Measurements from ENCODE around the gene SRGAP3. TPM values are rescaled to one million over a fixed set of nuclear protein-coding genes. Genes with fewer than 3 reads are reported as not detected.

The SRGAP3 gene
- total RNA-seq, 1 experiment from 2014 or later: 17.9 TPM

DNA sequence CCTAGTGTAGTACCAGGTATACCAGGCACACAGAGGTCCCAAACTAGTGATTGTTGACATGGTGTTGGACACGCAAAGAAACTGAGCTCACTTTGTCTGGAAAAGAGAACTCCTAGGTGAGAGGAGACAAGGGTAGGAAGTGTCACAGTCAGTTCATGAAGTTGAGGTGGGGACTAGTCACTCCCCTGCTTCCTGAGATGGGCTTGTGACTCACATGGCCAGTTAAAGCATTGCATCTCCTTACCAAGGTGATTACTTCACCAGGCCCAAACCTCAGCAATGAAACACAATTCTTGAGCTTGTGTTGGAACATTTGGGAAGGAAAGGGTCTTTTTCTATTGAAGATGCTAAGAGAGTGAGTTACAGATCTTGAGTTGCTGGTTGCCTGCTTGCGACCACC, 236.9 kb downstream of the SRGAP3 start:
- ATAC-seq (no peak), DNase-seq (ENCODE audit: low spot score) (no peak)
- TF ChIP-seq CREB1 (CRISPR knock-in tag; IDR thresholded peaks at IDR 0.05): no peak
- TF ChIP-seq ZNF232 (CRISPR knock-in tag; IDR thresholded peaks at IDR 0.05): no peak
- TF ChIP-seq, protein P1, sequence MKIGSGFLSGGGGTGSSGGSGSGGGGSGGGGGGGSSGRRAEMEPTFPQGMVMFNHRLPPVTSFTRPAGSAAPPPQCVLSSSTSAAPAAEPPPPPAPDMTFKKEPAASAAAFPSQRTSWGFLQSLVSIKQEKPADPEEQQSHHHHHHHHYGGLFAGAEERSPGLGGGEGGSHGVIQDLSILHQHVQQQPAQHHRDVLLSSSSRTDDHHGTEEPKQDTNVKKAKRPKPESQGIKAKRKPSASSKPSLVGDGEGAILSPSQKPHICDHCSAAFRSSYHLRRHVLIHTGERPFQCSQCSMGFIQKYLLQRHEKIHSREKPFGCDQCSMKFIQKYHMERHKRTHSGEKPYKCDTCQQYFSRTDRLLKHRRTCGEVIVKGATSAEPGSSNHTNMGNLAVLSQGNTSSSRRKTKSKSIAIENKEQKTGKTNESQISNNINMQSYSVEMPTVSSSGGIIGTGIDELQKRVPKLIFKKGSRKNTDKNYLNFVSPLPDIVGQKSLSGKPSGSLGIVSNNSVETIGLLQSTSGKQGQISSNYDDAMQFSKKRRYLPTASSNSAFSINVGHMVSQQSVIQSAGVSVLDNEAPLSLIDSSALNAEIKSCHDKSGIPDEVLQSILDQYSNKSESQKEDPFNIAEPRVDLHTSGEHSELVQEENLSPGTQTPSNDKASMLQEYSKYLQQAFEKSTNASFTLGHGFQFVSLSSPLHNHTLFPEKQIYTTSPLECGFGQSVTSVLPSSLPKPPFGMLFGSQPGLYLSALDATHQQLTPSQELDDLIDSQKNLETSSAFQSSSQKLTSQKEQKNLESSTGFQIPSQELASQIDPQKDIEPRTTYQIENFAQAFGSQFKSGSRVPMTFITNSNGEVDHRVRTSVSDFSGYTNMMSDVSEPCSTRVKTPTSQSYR (CRISPR knock-in tag; IDR thresholded peaks at IDR 0.05): no peak
- TF ChIP-seq, protein P2, sequence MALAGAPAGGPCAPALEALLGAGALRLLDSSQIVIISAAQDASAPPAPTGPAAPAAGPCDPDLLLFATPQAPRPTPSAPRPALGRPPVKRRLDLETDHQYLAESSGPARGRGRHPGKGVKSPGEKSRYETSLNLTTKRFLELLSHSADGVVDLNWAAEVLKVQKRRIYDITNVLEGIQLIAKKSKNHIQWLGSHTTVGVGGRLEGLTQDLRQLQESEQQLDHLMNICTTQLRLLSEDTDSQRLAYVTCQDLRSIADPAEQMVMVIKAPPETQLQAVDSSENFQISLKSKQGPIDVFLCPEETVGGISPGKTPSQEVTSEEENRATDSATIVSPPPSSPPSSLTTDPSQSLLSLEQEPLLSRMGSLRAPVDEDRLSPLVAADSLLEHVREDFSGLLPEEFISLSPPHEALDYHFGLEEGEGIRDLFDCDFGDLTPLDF (CRISPR knock-in tag; IDR thresholded peaks at IDR 0.05): no peak
- no peak for TF ChIP-seq GABPB1 (CRISPR knock-in tag; IDR thresholded peaks at IDR 0.05)
- TF ChIP-seq FOXJ3 (CRISPR knock-in tag; IDR thresholded peaks at IDR 0.05; ENCODE audit: borderline replicate concordance): no peak
- TF ChIP-seq, protein P3, sequence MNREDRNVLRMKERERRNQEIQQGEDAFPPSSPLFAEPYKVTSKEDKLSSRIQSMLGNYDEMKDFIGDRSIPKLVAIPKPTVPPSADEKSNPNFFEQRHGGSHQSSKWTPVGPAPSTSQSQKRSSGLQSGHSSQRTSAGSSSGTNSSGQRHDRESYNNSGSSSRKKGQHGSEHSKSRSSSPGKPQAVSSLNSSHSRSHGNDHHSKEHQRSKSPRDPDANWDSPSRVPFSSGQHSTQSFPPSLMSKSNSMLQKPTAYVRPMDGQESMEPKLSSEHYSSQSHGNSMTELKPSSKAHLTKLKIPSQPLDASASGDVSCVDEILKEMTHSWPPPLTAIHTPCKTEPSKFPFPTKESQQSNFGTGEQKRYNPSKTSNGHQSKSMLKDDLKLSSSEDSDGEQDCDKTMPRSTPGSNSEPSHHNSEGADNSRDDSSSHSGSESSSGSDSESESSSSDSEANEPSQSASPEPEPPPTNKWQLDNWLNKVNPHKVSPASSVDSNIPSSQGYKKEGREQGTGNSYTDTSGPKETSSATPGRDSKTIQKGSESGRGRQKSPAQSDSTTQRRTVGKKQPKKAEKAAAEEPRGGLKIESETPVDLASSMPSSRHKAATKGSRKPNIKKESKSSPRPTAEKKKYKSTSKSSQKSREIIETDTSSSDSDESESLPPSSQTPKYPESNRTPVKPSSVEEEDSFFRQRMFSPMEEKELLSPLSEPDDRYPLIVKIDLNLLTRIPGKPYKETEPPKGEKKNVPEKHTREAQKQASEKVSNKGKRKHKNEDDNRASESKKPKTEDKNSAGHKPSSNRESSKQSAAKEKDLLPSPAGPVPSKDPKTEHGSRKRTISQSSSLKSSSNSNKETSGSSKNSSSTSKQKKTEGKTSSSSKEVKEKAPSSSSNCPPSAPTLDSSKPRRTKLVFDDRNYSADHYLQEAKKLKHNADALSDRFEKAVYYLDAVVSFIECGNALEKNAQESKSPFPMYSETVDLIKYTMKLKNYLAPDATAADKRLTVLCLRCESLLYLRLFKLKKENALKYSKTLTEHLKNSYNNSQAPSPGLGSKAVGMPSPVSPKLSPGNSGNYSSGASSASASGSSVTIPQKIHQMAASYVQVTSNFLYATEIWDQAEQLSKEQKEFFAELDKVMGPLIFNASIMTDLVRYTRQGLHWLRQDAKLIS (CRISPR knock-in tag; IDR thresholded peaks at IDR 0.05; ENCODE audit: borderline replicate concordance): no peak
- TF ChIP-seq JUN (CRISPR knock-in tag; IDR thresholded peaks at IDR 0.05): no peak
- no peak for TF ChIP-seq FOXK1 (CRISPR knock-in tag; IDR thresholded peaks at IDR 0.05)
- TF ChIP-seq, protein P4, sequence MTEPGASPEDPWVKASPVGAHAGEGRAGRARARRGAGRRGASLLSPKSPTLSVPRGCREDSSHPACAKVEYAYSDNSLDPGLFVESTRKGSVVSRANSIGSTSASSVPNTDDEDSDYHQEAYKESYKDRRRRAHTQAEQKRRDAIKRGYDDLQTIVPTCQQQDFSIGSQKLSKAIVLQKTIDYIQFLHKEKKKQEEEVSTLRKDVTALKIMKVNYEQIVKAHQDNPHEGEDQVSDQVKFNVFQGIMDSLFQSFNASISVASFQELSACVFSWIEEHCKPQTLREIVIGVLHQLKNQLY (CRISPR knock-in tag; IDR thresholded peaks at IDR 0.05): no peak
- Mint-ChIP-seq H3K4me3 (no peak overlapping the region), H3K36me3 (0 out of 2 replicates have a peak, but pooled peaks cover 7% of the 10 kb centered on the region), H3K27me3 (ENCODE audit: low read depth) (no peaks in the 10 kb centered on the region), H3K27ac (no peak overlapping the region), H3K4me1 (peaks cover 9% of the 10 kb centered on the region), H3K9me3 (peaks cover 10% of the 10 kb centered on the region)
- ChIA-PET POLR2A (no interaction called here), CTCF (interaction anchor here (1.4 to 3.6 kb wide), 2 partner anchors 25 to 99 kb away, joined by 3 to 27 read pairs; no protein-coding TSS in a partner anchor)

DNA sequence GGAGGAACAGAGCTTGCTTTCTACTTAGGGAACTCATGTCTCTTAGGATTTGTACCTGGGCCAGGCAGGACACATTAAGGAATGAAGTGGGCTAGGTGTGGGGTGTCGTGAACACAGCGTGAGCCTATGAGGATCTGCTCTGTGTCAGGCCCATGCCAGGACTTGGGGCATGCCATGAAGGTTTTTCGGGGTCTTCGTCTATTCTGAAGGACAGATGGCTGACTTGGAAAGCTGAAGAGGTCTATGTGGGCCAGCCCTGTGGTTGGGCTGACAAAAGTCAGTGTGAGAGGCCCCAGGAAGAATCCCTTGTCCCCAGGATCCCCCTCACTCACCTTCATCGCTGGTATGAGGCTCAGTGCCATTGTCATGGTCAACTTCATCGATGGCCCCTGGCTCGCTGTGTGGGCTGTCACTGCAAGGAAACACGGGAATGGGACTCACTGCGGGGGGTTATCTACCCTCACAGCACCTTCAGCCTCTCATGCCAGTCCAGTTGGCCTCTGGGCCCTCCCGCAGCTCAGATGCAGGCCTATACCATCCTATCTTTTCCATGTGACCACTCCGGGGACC, 239.4 kb downstream of the SRGAP3 start:
- no peak for ATAC-seq
- ChIA-PET CTCF (interaction anchor here (2.1 to 2.4 kb wide), 2 partner anchors 22 to 23 kb away, joined by 11 to 16 read pairs; no protein-coding TSS in a partner anchor), POLR2A (no interaction called here)
- DNase-seq (ENCODE audit: low spot score): no peak
- H3K4me3 Mint-ChIP-seq: no peak overlapping the region
- peaks cover 10% of the 10 kb centered on the region for H3K9me3 Mint-ChIP-seq
- no peaks in the 10 kb centered on the region for H3K27me3 Mint-ChIP-seq (ENCODE audit: low read depth)
- H3K27ac Mint-ChIP-seq: peak overlapping the region; percentile 47; the same call in 1 of the 2 replicates
- 0 out of 2 replicates have a peak, but pooled peaks cover 7% of the 10 kb centered on the region for H3K36me3 Mint-ChIP-seq
- H3K4me1 Mint-ChIP-seq: peaks cover 9% of the 10 kb centered on the region
- no peak for TF ChIP-seq IRF2 (CRISPR knock-in tag; IDR thresholded peaks at IDR 0.05; ENCODE audit: borderline replicate concordance, low read depth)
- TF ChIP-seq SMAD4 (CRISPR knock-in tag; IDR thresholded peaks at IDR 0.05): no peak
- no peak for TF ChIP-seq FOXJ3 (CRISPR knock-in tag; IDR thresholded peaks at IDR 0.05; ENCODE audit: borderline replicate concordance)
- TF ChIP-seq SP1 (CRISPR knock-in tag; conservative IDR thresholded peaks at IDR 0.05): no peak
- TF ChIP-seq HMGA2 (CRISPR knock-in tag; IDR thresholded peaks at IDR 0.05): no peak
- TF ChIP-seq MXD4 (CRISPR knock-in tag; IDR thresholded peaks at IDR 0.05; ENCODE audit: borderline replicate concordance): no peak
- TF ChIP-seq, protein P5, sequence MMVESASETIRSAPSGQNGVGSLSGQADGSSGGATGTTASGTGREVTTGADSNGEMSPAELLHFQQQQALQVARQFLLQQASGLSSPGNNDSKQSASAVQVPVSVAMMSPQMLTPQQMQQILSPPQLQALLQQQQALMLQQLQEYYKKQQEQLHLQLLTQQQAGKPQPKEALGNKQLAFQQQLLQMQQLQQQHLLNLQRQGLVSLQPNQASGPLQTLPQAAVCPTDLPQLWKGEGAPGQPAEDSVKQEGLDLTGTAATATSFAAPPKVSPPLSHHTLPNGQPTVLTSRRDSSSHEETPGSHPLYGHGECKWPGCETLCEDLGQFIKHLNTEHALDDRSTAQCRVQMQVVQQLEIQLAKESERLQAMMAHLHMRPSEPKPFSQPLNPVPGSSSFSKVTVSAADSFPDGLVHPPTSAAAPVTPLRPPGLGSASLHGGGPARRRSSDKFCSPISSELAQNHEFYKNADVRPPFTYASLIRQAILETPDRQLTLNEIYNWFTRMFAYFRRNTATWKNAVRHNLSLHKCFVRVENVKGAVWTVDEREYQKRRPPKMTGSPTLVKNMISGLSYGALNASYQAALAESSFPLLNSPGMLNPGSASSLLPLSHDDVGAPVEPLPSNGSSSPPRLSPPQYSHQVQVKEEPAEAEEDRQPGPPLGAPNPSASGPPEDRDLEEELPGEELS (CRISPR knock-in tag; IDR thresholded peaks at IDR 0.05): no peak
- TF ChIP-seq FOXK1 (CRISPR knock-in tag; IDR thresholded peaks at IDR 0.05): no peak
- TF ChIP-seq NFE2L1 (CRISPR knock-in tag; IDR thresholded peaks at IDR 0.05): no peak
- no peak for TF ChIP-seq GABPB1 (CRISPR knock-in tag; IDR thresholded peaks at IDR 0.05)
- no peak for TF ChIP-seq ZNF121 (CRISPR knock-in tag; IDR thresholded peaks at IDR 0.05)
- no peak for TF ChIP-seq KAT7 (CRISPR knock-in tag; IDR thresholded peaks at IDR 0.05; ENCODE audit: borderline replicate concordance)
- no peak for TF ChIP-seq TP53 (CRISPR knock-in tag; IDR thresholded peaks at IDR 0.05)
- TF ChIP-seq ZNF219 (CRISPR knock-in tag; IDR thresholded peaks at IDR 0.05; ENCODE audit: borderline replicate concordance): no peak
- TF ChIP-seq, protein P4 (CRISPR knock-in tag; IDR thresholded peaks at IDR 0.05): no peak
- TF ChIP-seq NR3C1 (CRISPR knock-in tag; conservative IDR thresholded peaks at IDR 0.05; ENCODE audit: low read depth): no peak

All from WTC11 (cell line).